Measurements from ENCODE around the gene SSR2.

- 0 out of 2 replicates have a peak, but pooled peaks have one; percentile 8 for TF ChIP-seq TAF1 (IDR thresholded peaks at IDR 0.05; ENCODE audit: borderline replicate concordance, low read depth, low read length)
- peak; percentile 36; the same call in 1 of the 2 replicates for TF ChIP-seq POLR2AphosphoS5 (IDR thresholded peaks at IDR 0.05; ENCODE audit: low read depth, low read length)
Measured at GRCh38 chr1:156053768-156054499, 33.2 kb upstream of the SSR2 start, which contains the start of gene UBQLN4.
